Liver (tissue), 9 donors: ENCODE measurements around the gene YTHDF1. TPM values are rescaled to one million over a fixed set of nuclear protein-coding genes. Genes with fewer than 3 reads are reported as not detected.

Source experiments
- DNase-seq: peaks from one replicate; pipeline ENCODE4 v3.0.0-alpha.2; 2017; ENCODE audit warnings: low spot score
- H3K27ac ChIP-seq, 2 donors: one replicate each; pipeline ENCODE4 v1.7.0; 2013; ENCODE audit warnings: inconsistent platforms in 2 of 2, low read length in 2 of 2, control low read depth in 1 of 2, low read depth in 1 of 2, mild to moderate bottlenecking in 1 of 2
- H3K27me3 ChIP-seq, 4 donors: one replicate each; pipeline versions ENCODE4 v1.6.1 to v1.7.0; 2013; ENCODE audit warnings: low read length in 3 of 4, inconsistent platforms in 1 of 4, mild to moderate bottlenecking in 1 of 4, moderate library complexity in 1 of 4; ENCODE audit not compliant: control insufficient read depth in 4 of 4, insufficient read depth in 4 of 4
- H3K36me3 ChIP-seq, 4 donors: one replicate each; pipeline versions ENCODE4 v1.6.1 to v1.7.0; 2013; ENCODE audit warnings: low read length in 3 of 4, mild to moderate bottlenecking in 3 of 4, low read depth in 1 of 4, moderate library complexity in 1 of 4; ENCODE audit not compliant: control insufficient read depth in 4 of 4, insufficient read depth in 3 of 4
- H3K4me1 ChIP-seq, 4 donors: one replicate each; pipeline versions ENCODE4 v1.6.1 to v1.7.0; 2013; ENCODE audit warnings: low read length in 3 of 4, mild to moderate bottlenecking in 3 of 4, moderate library complexity in 1 of 4; ENCODE audit not compliant: control insufficient read depth in 4 of 4, insufficient read depth in 4 of 4
- H3K4me3 ChIP-seq, 3 donors: one replicate each; pipeline versions ENCODE4 v1.6.1 to v1.7.0; 2013; ENCODE audit warnings: low read length in 3 of 3, control low read depth in 1 of 3, low read depth in 1 of 3, mild to moderate bottlenecking in 1 of 3
- H3K9ac ChIP-seq, 2 donors: one replicate each; pipeline ENCODE4 v1.7.0; 2013; ENCODE audit warnings: low read length in 2 of 2, mild to moderate bottlenecking in 2 of 2, moderate library complexity in 2 of 2, control low read depth in 1 of 2, low read depth in 1 of 2
- H3K9me3 ChIP-seq, 4 donors: one replicate each; pipeline versions ENCODE4 v1.6.1 to v1.7.0; 2013; ENCODE audit warnings: low read length in 3 of 4; ENCODE audit not compliant: control insufficient read depth in 4 of 4
- ATF3 ChIP-seq: IDR thresholded peaks from 2 replicates; pipeline ENCODE4 v1.6.1; 2016; ENCODE audit warnings: antibody characterized with exemption
- CTCF ChIP-seq: fragments of 150-350 bp; IDR thresholded peaks from 2 replicates; pipeline ENCODE4 v1.5.1; 2017; ENCODE audit warnings: improper control_type of control experiment, low read depth, low read length; ENCODE audit not compliant: missing input control
- EGR1 ChIP-seq, 2 donors: IDR thresholded peaks; 2 replicates each; pipeline ENCODE4 v1.6.1; 2016 to 2018; ENCODE audit warnings: antibody characterized with exemption in 2 of 2, low read depth in 2 of 2
- FOXA1 ChIP-seq: IDR thresholded peaks from 2 replicates; pipeline ENCODE4 v1.6.1; 2016; ENCODE audit warnings: antibody characterized with exemption
- FOXA2 ChIP-seq: IDR thresholded peaks from 2 replicates; pipeline ENCODE4 v1.6.1; 2016; ENCODE audit warnings: antibody characterized with exemption
- GABPA ChIP-seq, 2 donors: IDR thresholded peaks in 1 of 2; conservative IDR thresholded peaks in 1 of 2; 2 replicates each; pipeline ENCODE4 v1.6.1; 2016; ENCODE audit warnings: antibody characterized with exemption in 2 of 2, mild to moderate bottlenecking in 1 of 2, moderate library complexity in 1 of 2
- HNF4A ChIP-seq, 2 donors: conservative IDR thresholded peaks; 2 replicates each; pipeline ENCODE4 v1.6.1; 2016; ENCODE audit warnings: antibody characterized with exemption in 2 of 2, mild to moderate bottlenecking in 2 of 2
- HNF4G ChIP-seq: IDR thresholded peaks from 2 replicates; pipeline ENCODE4 v1.6.1; 2016; ENCODE audit warnings: antibody characterized with exemption
- JUND ChIP-seq, 2 donors: IDR thresholded peaks; 2 replicates each; pipeline ENCODE4 v1.6.1; 2016; ENCODE audit warnings: antibody characterized with exemption in 2 of 2
- NR2F2 ChIP-seq: IDR thresholded peaks from 2 replicates; pipeline ENCODE4 v1.6.1; 2016; ENCODE audit warnings: antibody characterized with exemption
- RAD21 ChIP-seq, 2 donors: IDR thresholded peaks; 2 replicates each; pipeline ENCODE4 v1.6.1; 2016; ENCODE audit warnings: antibody characterized with exemption in 2 of 2, mild to moderate bottlenecking in 2 of 2
- REST ChIP-seq: IDR thresholded peaks from 2 replicates; pipeline ENCODE4 v1.6.1; 2016; ENCODE audit warnings: antibody characterized with exemption, mild to moderate bottlenecking
- RXRA ChIP-seq, 2 donors: IDR thresholded peaks; 2 replicates each; pipeline ENCODE4 v1.6.1; 2017 to 2018; ENCODE audit warnings: antibody characterized with exemption in 2 of 2, mild to moderate bottlenecking in 1 of 2
- SP1 ChIP-seq: IDR thresholded peaks from 2 replicates; pipeline ENCODE4 v1.6.1; 2018; ENCODE audit warnings: antibody characterized with exemption, mild to moderate bottlenecking
- TAF1 ChIP-seq: conservative IDR thresholded peaks from 2 replicates; pipeline ENCODE4 v1.6.1; 2016; ENCODE audit warnings: antibody characterized with exemption, mild to moderate bottlenecking
- YY1 ChIP-seq: IDR thresholded peaks from 2 replicates; pipeline ENCODE4 v1.6.1; 2016; ENCODE audit warnings: antibody characterized with exemption, mild to moderate bottlenecking
- WGBS: extraction: QIAGEN DNeasy Blood & Tissue Kit; methylation state at CpG from one replicate; pipeline ENCODE4 v1.1.7; 2013; 5-methylcytosine and 5-hydroxymethylcytosine counted together
- polyA plus RNA-seq, 2 donors: library from polyadenylated mRNA; stranded (reverse) in 1 of 2; unstranded in 1 of 2; fragments of 200-250 nt in 1 of 2; fragments of >200 nt in 1 of 2; fragmentation: Nextera tagmentation in 1 of 2; extraction: Ambion mirVana in 1 of 2; gene quantifications; one replicate each; pipeline versions ENCODE4 v1.2.1 to v1.2.3, GENCODE V29; 2013 to 2015
- total RNA-seq, 2 donors: library from RNA; depleted of rRNA; stranded (reverse); fragments of >200 nt; gene quantifications; one replicate each; pipeline ENCODE4 v1.2.3, GENCODE V29; 2014
- TF ChIP-seq, protein P1 (sequence below): IDR thresholded peaks from 2 replicates; pipeline ENCODE4 v1.6.1; 2016; ENCODE audit warnings: antibody characterized with exemption
- TF ChIP-seq, protein P2 (sequence below): IDR thresholded peaks from 2 replicates; pipeline ENCODE4 v1.6.1; 2016; ENCODE audit warnings: antibody characterized with exemption
- donor health status: healthy.
- donor health status: healthy.
- donor health status: healthy.
- donor health status: healthy.
- donor health status: healthy.

Gene YTHDF1
- total and polyA plus RNA-seq, 4 donors = 6.8 to 19.5 (median 14.9) TPM

DNA sequence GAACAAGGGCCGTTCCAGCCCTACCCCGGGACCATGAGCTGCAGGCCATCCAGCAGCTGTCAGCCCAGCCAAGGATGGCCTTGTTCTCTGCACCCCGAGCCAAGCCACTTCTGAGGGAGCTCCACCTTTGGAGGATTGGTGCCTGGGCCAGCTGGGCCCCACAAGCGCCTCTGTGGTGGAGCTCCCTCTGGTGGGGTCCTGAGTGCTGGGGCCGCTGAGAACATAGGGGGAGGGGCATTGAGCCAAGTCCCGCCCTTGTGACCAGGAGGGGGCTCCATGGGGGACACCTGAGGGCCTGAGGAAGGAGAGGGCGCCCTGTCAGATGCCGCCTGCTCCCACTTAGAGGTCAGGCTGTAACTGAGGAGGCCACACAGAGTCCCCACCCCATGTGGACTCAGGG is 43.2 kb downstream of the YTHDF1 start:
- no peak overlapping the region for H3K9ac ChIP-seq
- DNase-seq = no peak
- TF ChIP-seq CTCF (no peak), YY1 (no peak), EGR1 (IDR thresholded peaks at IDR 0.05; ENCODE audit: low read depth in 2 of 2) (no peak), NR2F2 (no peak), HNF4G (no peak), TAF1 (no peak), JUND (IDR thresholded peaks at IDR 0.05) (no peak), HNF4A (conservative IDR thresholded peaks at IDR 0.05) (no peak), SP1 (no peak), ATF3 (no peak), FOXA1 (no peak), FOXA2 (no peak), GABPA (IDR thresholded peaks at IDR 0.05 in 1 of 2, conservative IDR thresholded peaks at IDR 0.05 in 1 of 2) (no peak), RAD21 (IDR thresholded peaks at IDR 0.05) (no peak), RXRA (IDR thresholded peaks at IDR 0.05) (no peak), REST (no peak)
- TF ChIP-seq, protein P1, sequence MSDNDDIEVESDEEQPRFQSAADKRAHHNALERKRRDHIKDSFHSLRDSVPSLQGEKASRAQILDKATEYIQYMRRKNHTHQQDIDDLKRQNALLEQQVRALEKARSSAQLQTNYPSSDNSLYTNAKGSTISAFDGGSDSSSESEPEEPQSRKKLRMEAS = no peak
- TF ChIP-seq, protein P2, sequence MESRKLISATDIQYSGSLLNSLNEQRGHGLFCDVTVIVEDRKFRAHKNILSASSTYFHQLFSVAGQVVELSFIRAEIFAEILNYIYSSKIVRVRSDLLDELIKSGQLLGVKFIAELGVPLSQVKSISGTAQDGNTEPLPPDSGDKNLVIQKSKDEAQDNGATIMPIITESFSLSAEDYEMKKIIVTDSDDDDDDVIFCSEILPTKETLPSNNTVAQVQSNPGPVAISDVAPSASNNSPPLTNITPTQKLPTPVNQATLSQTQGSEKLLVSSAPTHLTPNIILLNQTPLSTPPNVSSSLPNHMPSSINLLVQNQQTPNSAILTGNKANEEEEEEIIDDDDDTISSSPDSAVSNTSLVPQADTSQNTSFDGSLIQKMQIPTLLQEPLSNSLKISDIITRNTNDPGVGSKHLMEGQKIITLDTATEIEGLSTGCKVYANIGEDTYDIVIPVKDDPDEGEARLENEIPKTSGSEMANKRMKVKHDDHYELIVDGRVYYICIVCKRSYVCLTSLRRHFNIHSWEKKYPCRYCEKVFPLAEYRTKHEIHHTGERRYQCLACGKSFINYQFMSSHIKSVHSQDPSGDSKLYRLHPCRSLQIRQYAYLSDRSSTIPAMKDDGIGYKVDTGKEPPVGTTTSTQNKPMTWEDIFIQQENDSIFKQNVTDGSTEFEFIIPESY = no peak
- WGBS = 47% methylated on average over 8 of the region's 8 CpGs
- no peaks in the 10 kb centered on the region for H3K9me3 ChIP-seq
- no peaks in the 10 kb centered on the region for H3K36me3 ChIP-seq
- no peak overlapping the region for H3K4me3 ChIP-seq
- peaks cover 4 to 32% (median 10%) of the 10 kb centered on the region in 4 donors for H3K27me3 ChIP-seq
- H3K27ac ChIP-seq = no peak overlapping the region
- H3K4me1 ChIP-seq = peaks cover 0 to 9% (median under 1%) of the 10 kb centered on the region in 4 donors
